SK-N-SH (cell line): ENCODE data around the gene PDCD1. TPM values are rescaled to one million over a fixed set of nuclear protein-coding genes. Genes with fewer than 3 reads are reported as not detected.
A peak's percentile ranks its signal among the peaks of the same experiment; 100 is the strongest.

Experiments used
- CTCF ChIA-PET: fragments of 300-600, 350-600 bp; formaldehyde crosslinking; extraction: SDS; loops from one replicate; lab custom pipeline; 2021; lab: Yijun Ruan, JAX
- POLR2A ChIA-PET: fragments of 350-600 bp; sonication (Branson Sonifier 250); formaldehyde crosslinking; extraction: SDS; loops from one replicate; lab custom pipeline; 2020; ENCODE audit warnings: antibody characterized with exemption, inconsistent platforms; lab: Yijun Ruan, JAX
- DNase-seq: peaks from one replicate; pipeline ENCODE4 v3.0.0; 2012
- H2AFZ ChIP-seq: fragments of 200-600 bp; sonication (generic); 2 replicates; pipeline ENCODE4 v1.8.1; 2016; ENCODE audit warnings: antibody characterized with exemption, mild to moderate bottlenecking, low read depth
- H3F3A ChIP-seq: fragments of 200-600 bp; sonication (generic); replicated peaks from 2 replicates; pipeline ENCODE3; 2016; ENCODE audit warnings: antibody characterized with exemption, mild to moderate bottlenecking; ENCODE audit not compliant: insufficient read depth
- H3K27ac ChIP-seq, 2 experiments: fragments of 200-500 bp in 1 of 2; fragments of 200-600 bp in 1 of 2; sonication (Bioruptor generic) in 1 of 2; sonication (generic), shearing (Covaris generic) in 1 of 2; 2 replicates each; pipeline versions ENCODE4 v1.5.1 to v1.6.1; 2014 to 2016; ENCODE audit warnings: low read depth in 2 of 2, inconsistent platforms in 1 of 2, low read length in 1 of 2, mild to moderate bottlenecking in 1 of 2, mixed read lengths in 1 of 2
- H3K27me3 ChIP-seq: fragments of 200-600 bp; sonication (generic), shearing (Covaris generic); 2 replicates; pipeline ENCODE4 v1.6.1; 2016; ENCODE audit warnings: mixed run types; ENCODE audit not compliant: insufficient read depth
- H3K36me3 ChIP-seq, 2 experiments: fragments of 200-500 bp in 1 of 2; fragments of 200-600 bp in 1 of 2; sonication (Bioruptor generic) in 1 of 2; sonication (generic) in 1 of 2; replicated peaks in 1 of 2; 2 replicates each; pipeline versions ENCODE3 to v1.5.1; 2014 to 2016; ENCODE audit warnings: low read length in 1 of 2, mild to moderate bottlenecking in 1 of 2; ENCODE audit not compliant: insufficient read depth in 2 of 2, control insufficient read depth in 1 of 2
- H3K4me1 ChIP-seq, 2 experiments: fragments of 200-500 bp in 1 of 2; fragments of 200-600 bp in 1 of 2; sonication (Bioruptor generic) in 1 of 2; sonication (generic), shearing (Covaris generic) in 1 of 2; 2 replicates each; pipeline versions ENCODE4 v1.5.1 to v1.6.1; 2014 to 2016; ENCODE audit warnings: low read depth in 1 of 2, low read length in 1 of 2, mixed run types in 1 of 2; ENCODE audit not compliant: insufficient read depth in 2 of 2, control insufficient read depth in 1 of 2
- H3K4me2 ChIP-seq: fragments of 200-600 bp; sonication (generic), shearing (Covaris generic); 2 replicates; pipeline ENCODE4 v1.6.1; 2017; ENCODE audit warnings: mixed run types
- H3K4me3 ChIP-seq, 2 experiments: fragments of 200-500 bp in 1 of 2; fragments of 200-600 bp in 1 of 2; sonication (Bioruptor generic) in 1 of 2; sonication (generic), shearing (Covaris generic) in 1 of 2; 2 replicates each; pipeline versions ENCODE4 v1.5.1 to v1.8.1; 2014 to 2016; ENCODE audit warnings: low read depth in 2 of 2, inconsistent platforms in 1 of 2, low read length in 1 of 2, mild to moderate bottlenecking in 1 of 2, mixed read lengths in 1 of 2, moderate library complexity in 1 of 2
- H3K79me2 ChIP-seq: fragments of 200-600 bp; sonication (generic); 2 replicates; pipeline ENCODE4 v1.8.1; 2017; ENCODE audit warnings: mild to moderate bottlenecking; ENCODE audit not compliant: insufficient read depth
- H3K9ac ChIP-seq: fragments of 200-600 bp; sonication (generic); 2 replicates; pipeline ENCODE4 v1.6.1; 2017; ENCODE audit warnings: mixed run types
- H3K9me2 ChIP-seq: fragments of 200-600 bp; sonication (generic); 2 replicates; pipeline ENCODE4 v1.6.1; 2017; ENCODE audit warnings: mixed run types
- H3K9me3 ChIP-seq: fragments of 200-600 bp; sonication (generic); 2 replicates; pipeline ENCODE4 v1.6.1; 2017; ENCODE audit warnings: mixed run types, mild to moderate bottlenecking, moderate library complexity
- H4K20me1 ChIP-seq: fragments of 200-600 bp; sonication (generic); 2 replicates; pipeline ENCODE4 v1.6.1; 2017; ENCODE audit warnings: mild to moderate bottlenecking, mixed run types; ENCODE audit not compliant: insufficient read depth
- CHD2 ChIP-seq: fragments of 150-350 bp; IDR thresholded peaks from 2 replicates; pipeline ENCODE4 v1.6.1; 2018; ENCODE audit warnings: low read length; ENCODE audit not compliant: partially characterized antibody
- CTCF ChIP-seq: fragments of 200-600 bp; sonication (generic); IDR thresholded peaks from 2 replicates; pipeline ENCODE4 v1.6.1; 2017; ENCODE audit warnings: antibody characterized with exemption, mild to moderate bottlenecking, moderate library complexity
- FOXJ3 ChIP-seq: sonication (generic); formaldehyde crosslinking; IDR thresholded peaks from 2 replicates; pipeline ENCODE4 v1.5.1; 2020; ENCODE audit warnings: mild to moderate bottlenecking, missing genetic modification reagents
- GABPA ChIP-seq: IDR thresholded peaks from 2 replicates; pipeline ENCODE4 v1.4.0; 2012; ENCODE audit warnings: low read depth, mild to moderate bottlenecking
- MEF2A ChIP-seq: IDR thresholded peaks from 2 replicates; pipeline ENCODE4 v1.4.0; 2012; ENCODE audit warnings: low read depth, borderline replicate concordance
- MXI1 ChIP-seq: IDR thresholded peaks from 2 replicates; pipeline ENCODE4 v1.6.1; 2012; ENCODE audit warnings: mild to moderate bottlenecking, low read depth, low read length, improper control_type of control experiment
- POLR2AphosphoS5 ChIP-seq: IDR thresholded peaks from 2 replicates; pipeline ENCODE4 v1.6.1; 2012; ENCODE audit warnings: low read depth, low read length
- RAD21 ChIP-seq: IDR thresholded peaks from 2 replicates; pipeline ENCODE4 v1.6.1; 2012; ENCODE audit warnings: mild to moderate bottlenecking, low read length
- RCOR1 ChIP-seq: fragments of 150-350 bp; IDR thresholded peaks from 2 replicates; pipeline ENCODE4 v1.6.1; 2017; ENCODE audit warnings: antibody characterized with exemption, low read length
- RFX5 ChIP-seq: IDR thresholded peaks from 2 replicates; pipeline ENCODE4 v1.6.1; 2012; ENCODE audit warnings: mild to moderate bottlenecking, improper control_type of control experiment, low read length
- RXRA ChIP-seq: IDR thresholded peaks from 2 replicates; pipeline ENCODE4 v1.4.0; 2012; ENCODE audit warnings: low read depth, mild to moderate bottlenecking, borderline replicate concordance
- SMC3 ChIP-seq: IDR thresholded peaks from 2 replicates; pipeline ENCODE4 v1.6.1; 2012; ENCODE audit warnings: low read depth, low read length, improper control_type of control experiment
- TCF12 ChIP-seq: IDR thresholded peaks from 2 replicates; pipeline ENCODE4 v1.4.0; 2012
- USF2 ChIP-seq: fragments of 150-350 bp; IDR thresholded peaks from 2 replicates; pipeline ENCODE4 v1.6.1; 2017; ENCODE audit warnings: antibody characterized with exemption, low read length, low read depth, borderline replicate concordance
- YY1 ChIP-seq: IDR thresholded peaks from 2 replicates; pipeline ENCODE4 v1.4.0; 2012; ENCODE audit warnings: low read depth, mild to moderate bottlenecking
- ZBTB33 ChIP-seq: IDR thresholded peaks from 2 replicates; pipeline ENCODE4 v1.4.0; 2012; ENCODE audit warnings: low read depth, borderline replicate concordance
- WGBS: methylation state at CpG from one replicate; pipeline ENCODE4 v1.1.6; 2017; ENCODE audit warnings: low lambda C conversion rate; 5-methylcytosine and 5-hydroxymethylcytosine counted together
- polyA plus RNA-seq, 3 experiments: library from polyadenylated mRNA; depleted of rRNA; stranded (reverse); fragments of >200 nt; gene quantifications; 2 replicates each; pipeline ENCODE4 v1.2.3, GENCODE V29; 2012
- TF ChIP-seq, protein P1 (sequence below): fragments of 150-350 bp; IDR thresholded peaks from 2 replicates; pipeline ENCODE4 v1.6.1; 2016; ENCODE audit warnings: mild to moderate bottlenecking, low read depth, low read length

PDCD1 gene
- polyA plus RNA-seq, 1 of the 3 experiments (the other 2 are of a cell fraction) = not detected

GRCh38 chr2:241857572-241858121 lies 1.0 kb downstream of the PDCD1 start:
- peaks cover 12 to 19% of the 10 kb centered on the region in 2 experiments; a peak in 3 of 4 replicates for H3K4me1 ChIP-seq
- no peaks in the 10 kb centered on the region for H4K20me1 ChIP-seq
- peak; percentile 34 for DNase-seq
- H3K4me3 ChIP-seq = no peak overlapping the region
- no peaks in the 10 kb centered on the region for H3K27me3 ChIP-seq
- POLR2A ChIA-PET = no interaction called here
- CTCF ChIA-PET = no interaction called here
- H3K9me2 ChIP-seq = no peaks in the 10 kb centered on the region
- TF ChIP-seq SMC3 (no peak), MEF2A (no peak), USF2 (no peak), RXRA (no peak), CTCF (no peak), TCF12 (no peak), CHD2 (no peak), GABPA (no peak), RCOR1 (no peak), POLR2AphosphoS5 (no peak), FOXJ3 (CRISPR knock-in tag) (no peak), MXI1 (no peak), RFX5 (no peak), YY1 (no peak), RAD21 (no peak), ZBTB33 (no peak)
- TF ChIP-seq, protein P1, sequence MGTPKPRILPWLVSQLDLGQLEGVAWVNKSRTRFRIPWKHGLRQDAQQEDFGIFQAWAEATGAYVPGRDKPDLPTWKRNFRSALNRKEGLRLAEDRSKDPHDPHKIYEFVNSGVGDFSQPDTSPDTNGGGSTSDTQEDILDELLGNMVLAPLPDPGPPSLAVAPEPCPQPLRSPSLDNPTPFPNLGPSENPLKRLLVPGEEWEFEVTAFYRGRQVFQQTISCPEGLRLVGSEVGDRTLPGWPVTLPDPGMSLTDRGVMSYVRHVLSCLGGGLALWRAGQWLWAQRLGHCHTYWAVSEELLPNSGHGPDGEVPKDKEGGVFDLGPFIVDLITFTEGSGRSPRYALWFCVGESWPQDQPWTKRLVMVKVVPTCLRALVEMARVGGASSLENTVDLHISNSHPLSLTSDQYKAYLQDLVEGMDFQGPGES = no peak
- H2AFZ ChIP-seq = no peak overlapping the region
- no peak overlapping the region for H3K4me2 ChIP-seq
- no peak overlapping the region for H3K9ac ChIP-seq
- H3K79me2 ChIP-seq = no peaks in the 10 kb centered on the region
- H3F3A ChIP-seq = no peaks in the 10 kb centered on the region
- H3K27ac ChIP-seq = no peak overlapping the region
- H3K36me3 ChIP-seq = no peaks in the 10 kb centered on the region
- 96% methylated on average over 8 of the region's 18 CpGs for WGBS
- H3K9me3 ChIP-seq = no peaks in the 10 kb centered on the region
